AG09319 (cell line): ENCODE measurements around the gene WDFY3.

Experiments
- DNase-seq: peaks from one replicate; pipeline ENCODE4 v3.0.0-alpha.2; 2010; ENCODE audit warnings: low read depth; ENCODE audit errors: extremely low read depth
- CTCF ChIP-seq: IDR thresholded peaks from 2 replicates; pipeline ENCODE4 v1.5.1; 2011; ENCODE audit warnings: low read depth, mild to moderate bottlenecking, inconsistent platforms, low read length, moderate library complexity

Gene WDFY3

DNA sequence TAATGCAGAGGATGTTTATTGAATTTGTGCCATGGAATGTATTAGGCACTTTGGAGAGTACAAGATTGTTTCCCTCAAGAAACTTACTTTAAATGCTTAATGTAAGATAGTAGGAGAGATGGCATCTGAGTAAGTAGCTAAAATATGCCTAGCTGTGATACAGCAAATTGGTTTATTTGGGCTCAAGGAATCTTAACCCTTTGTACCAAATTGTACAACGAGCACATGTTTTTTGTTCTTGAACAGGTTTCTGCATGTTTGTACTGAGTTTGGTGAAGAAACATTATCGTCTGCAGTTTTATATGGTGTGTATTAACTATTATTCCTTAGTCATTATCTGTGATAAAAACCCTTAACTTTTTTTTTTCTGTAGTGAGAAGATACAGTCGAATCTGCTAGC is 334.9 kb downstream of the WDFY3 start:
- DNase-seq = no peak

DNA sequence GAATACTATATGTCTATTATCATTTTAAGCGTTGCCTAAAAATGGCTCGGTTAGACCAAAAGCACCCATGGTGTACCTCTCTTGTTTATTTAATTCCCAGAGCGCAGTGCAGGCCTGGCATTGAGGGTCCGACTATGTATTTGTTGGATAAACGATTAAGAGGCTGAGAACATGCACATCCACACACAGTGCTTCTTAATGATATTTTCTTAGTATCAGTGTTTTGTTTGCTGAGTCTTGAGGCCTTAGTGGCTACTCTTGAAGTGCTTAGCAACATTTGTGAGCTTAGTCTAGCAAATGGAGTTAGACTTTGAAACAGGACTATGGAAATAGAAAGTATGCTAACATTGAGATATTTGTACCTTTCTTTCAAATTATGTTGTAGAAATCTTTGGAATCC is 339.8 kb downstream of the WDFY3 start:
- no peak for DNase-seq
- no peak for TF ChIP-seq CTCF

More for the DNA sequence above, 334.9 kb downstream of the WDFY3 start:
- TF ChIP-seq CTCF = no peak

DNA sequence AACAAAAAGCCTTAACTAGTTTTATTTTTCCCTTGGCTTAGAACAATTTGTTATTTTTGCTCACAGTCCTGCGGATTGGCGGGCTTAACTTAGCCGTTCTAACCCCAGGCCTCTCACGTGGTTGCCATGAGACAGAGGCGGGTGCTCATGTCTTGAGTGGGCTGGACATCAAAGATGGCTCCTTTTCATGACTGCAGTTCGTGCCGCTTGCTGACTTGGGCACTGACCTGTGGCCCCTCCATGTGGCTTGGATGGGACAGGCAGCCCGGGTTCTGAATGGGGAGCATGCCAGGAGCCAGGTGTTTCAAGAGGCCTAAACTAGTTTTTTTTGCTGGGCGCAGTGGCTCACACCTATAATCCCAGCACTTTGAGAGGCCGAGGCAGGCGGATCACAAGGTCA is 342.8 kb downstream of the WDFY3 start:
- no peak for DNase-seq
- TF ChIP-seq CTCF = no peak

DNA sequence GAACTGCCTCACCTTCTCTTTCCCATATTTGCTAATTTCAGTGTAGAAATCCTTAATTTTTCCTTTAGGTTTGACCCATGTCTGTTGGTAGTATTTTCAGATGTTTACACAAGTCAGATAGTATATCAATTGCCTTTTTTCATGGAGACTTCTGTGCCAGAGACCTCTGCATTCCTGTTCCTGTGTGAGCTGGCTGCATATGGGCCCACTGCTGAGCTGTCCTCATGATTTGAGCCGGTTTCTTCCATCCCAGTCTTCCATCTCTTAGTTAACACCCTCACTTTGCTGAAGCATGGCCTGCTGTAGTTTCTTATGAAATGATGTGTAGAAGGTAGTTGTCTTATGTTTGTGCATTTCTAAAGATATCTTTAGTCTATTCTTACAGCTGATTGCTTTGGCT is 343.5 kb downstream of the WDFY3 start:
- TF ChIP-seq CTCF = no peak
- no peak for DNase-seq
